OCI-LY7 (cell line): ENCODE measurements around the gene USP15. TPM values are rescaled to one million over a fixed set of nuclear protein-coding genes. Genes with fewer than 3 reads are reported as not detected.

ENCODE experiments used
- BruUV-seq: library from RNA; stranded (reverse); fragments of 400-500 nt; replicated peaks from 2 replicates; lab custom pipeline; 2021; lab: Mats Ljungman, UMichigan
- CTCF ChIA-PET: fragments of 300-600 bp; sonication (Branson Sonifier 250); formaldehyde crosslinking; loops from one replicate; lab custom pipeline; 2022; ENCODE audit warnings: antibody characterized with exemption; ENCODE audit not compliant: unreplicated experiment; lab: Charles Lee
- POLR2A ChIA-PET: fragments of 300-600 bp; sonication (Branson Sonifier 250); formaldehyde crosslinking; loops from one replicate; lab custom pipeline; 2022; ENCODE audit warnings: antibody characterized with exemption; lab: Charles Lee
- DNase-seq: peaks from one replicate; pipeline ENCODE4 v3.0.0-alpha.2; 2015; ENCODE audit warnings: low spot score
- H2AFZ ChIP-seq: fragments of 200-600 bp; sonication (generic), shearing (Covaris generic); 2 replicates; pipeline ENCODE4 v1.6.1; 2014; ENCODE audit warnings: mild to moderate bottlenecking, antibody characterized with exemption, low read length, moderate library complexity
- H3K27ac ChIP-seq: fragments of 200-600 bp; sonication (generic); 2 replicates; pipeline ENCODE4 v1.5.1; 2014; ENCODE audit warnings: mixed run types, low read depth, mild to moderate bottlenecking, moderate library complexity, low read length, inconsistent platforms; ENCODE audit not compliant: poor library complexity, severe bottlenecking
- H3K36me3 ChIP-seq: fragments of 200-600 bp; sonication (generic); 2 replicates; pipeline ENCODE4 v1.6.1; 2014; ENCODE audit warnings: mild to moderate bottlenecking, antibody characterized with exemption, low read length, moderate library complexity, mixed read lengths; ENCODE audit not compliant: insufficient read depth
- H3K4me1 ChIP-seq: fragments of 200-600 bp; sonication (generic); 2 replicates; pipeline ENCODE4 v1.5.1; 2014; ENCODE audit warnings: mild to moderate bottlenecking, low read length; ENCODE audit not compliant: insufficient read depth, poor library complexity, severe bottlenecking
- H3K4me2 ChIP-seq: fragments of 200-600 bp; sonication (generic); 2 replicates; pipeline ENCODE4 v1.6.1; 2014; ENCODE audit warnings: mild to moderate bottlenecking, low read length
- H3K4me3 ChIP-seq: fragments of 200-600 bp; sonication (generic); 2 replicates; pipeline ENCODE4 v1.5.1; 2014; ENCODE audit warnings: mild to moderate bottlenecking, low read depth, low read length; ENCODE audit not compliant: poor library complexity, severe bottlenecking
- H3K79me2 ChIP-seq: fragments of 200-600 bp; sonication (generic); 2 replicates; pipeline ENCODE4 v1.6.1; 2016; ENCODE audit warnings: low read depth, mild to moderate bottlenecking, low read length, moderate library complexity, mixed read lengths; ENCODE audit not compliant: insufficient read depth
- H3K9me2 ChIP-seq: fragments of 200-600 bp; sonication (generic); 2 replicates; pipeline ENCODE4 v1.6.1; 2016; ENCODE audit warnings: mild to moderate bottlenecking, low read length, mixed read lengths; ENCODE audit not compliant: insufficient read depth
- H3K9me3 ChIP-seq: fragments of 200-600 bp; sonication (generic); 2 replicates; pipeline ENCODE4 v1.6.1; 2014; ENCODE audit warnings: mild to moderate bottlenecking, mixed run types, low read length, mixed read lengths
- H4K20me1 ChIP-seq: fragments of 200-600 bp; sonication (generic); 2 replicates; pipeline ENCODE4 v1.6.1; 2014; ENCODE audit warnings: mild to moderate bottlenecking, antibody characterized with exemption, low read length, moderate library complexity, mixed read lengths; ENCODE audit not compliant: insufficient read depth
- CTCF ChIP-seq: fragments of 200-600 bp; sonication (generic); conservative IDR thresholded peaks from 2 replicates; pipeline ENCODE4 v1.5.1; 2014; ENCODE audit warnings: mild to moderate bottlenecking, antibody characterized with exemption, low read length, moderate library complexity, mixed read lengths
- EZH2phosphoT487 ChIP-seq: fragments of 200-600 bp; sonication (generic); IDR thresholded peaks from 2 replicates; pipeline ENCODE4 v1.6.1; 2018; ENCODE audit warnings: low read depth, borderline replicate concordance, mild to moderate bottlenecking, mixed run types, antibody characterized with exemption, low read length, moderate library complexity, mixed read lengths
- intact Hi-C: fragments of 100-400 bp; cut with micrococcal nuclease; formaldehyde crosslinking; loops from one replicate; pipeline ENCODE4 v1.10.0; 2022; ENCODE audit not compliant: unreplicated experiment
- total RNA-seq, 2 experiments: library from RNA; depleted of rRNA in 1 of 2; stranded (reverse); fragments of >200 nt in 1 of 2; shearing (Covaris generic) in 1 of 2; gene quantifications; 2 replicates each; pipeline ENCODE4 v1.2.3, GENCODE V29; 2014 to 2022

The USP15 gene
- total RNA-seq, 2 experiments from 2014 or later: 43.3 to 62.8 TPM

- H3K36me3 ChIP-seq: peaks cover 64% of the 10 kb centered on the region
- no peaks in the 10 kb centered on the region for H3K4me1 ChIP-seq
- no peaks in the 10 kb centered on the region for H3K9me2 ChIP-seq
- POLR2A ChIA-PET: interaction anchor here (1.0 to 1.7 kb wide), 3 partner anchors 7 to 42 kb away, joined by 3 to 5 read pairs (median 3); no protein-coding TSS in a partner anchor
- no peak overlapping the region for H2AFZ ChIP-seq
- H3K9me3 ChIP-seq: peaks cover 12% of the 10 kb centered on the region; the same call in 1 of the 2 replicates
- no peak for TF ChIP-seq EZH2phosphoT487
- TF ChIP-seq CTCF: no peak
- intact Hi-C loops: no loop called here
- DNase-seq: no peak
- H3K79me2 ChIP-seq: peaks cover 9% of the 10 kb centered on the region; the same call in 1 of the 2 replicates
- CTCF ChIA-PET: no interaction called here
- no peaks in the 10 kb centered on the region for H4K20me1 ChIP-seq
- H3K4me3 ChIP-seq: no peak overlapping the region
- BruUV-seq: no TSS peak
- H3K4me2 ChIP-seq: no peak overlapping the region
- H3K27ac ChIP-seq: no peak overlapping the region
Measured at GRCh38 chr12:62306569-62307530, 46.6 kb downstream of the USP15 start.

GRCh38 chr12:62308201-62308600 lies 48.0 kb downstream of the USP15 start:
- peaks cover 6% of the 10 kb centered on the region; the same call in 1 of the 2 replicates for H3K79me2 ChIP-seq
- H3K9me2 ChIP-seq: no peaks in the 10 kb centered on the region
- peaks cover 52% of the 10 kb centered on the region for H3K36me3 ChIP-seq
- no peak overlapping the region for H3K4me2 ChIP-seq
- H3K27ac ChIP-seq: no peak overlapping the region
- H4K20me1 ChIP-seq: no peaks in the 10 kb centered on the region
- H2AFZ ChIP-seq: no peak overlapping the region
- no peak overlapping the region for H3K4me3 ChIP-seq
- H3K4me1 ChIP-seq: no peaks in the 10 kb centered on the region
- no TSS peak for BruUV-seq
- H3K9me3 ChIP-seq: peaks cover 12% of the 10 kb centered on the region; the same call in 1 of the 2 replicates
- DNase-seq: no peak
- TF ChIP-seq EZH2phosphoT487: no peak
- TF ChIP-seq CTCF: no peak
- CTCF ChIA-PET: no interaction called here
- intact Hi-C loops: no loop called here
- POLR2A ChIA-PET: interaction anchor here (0.9 kb wide), 1 partner anchor 9 kb away, joined by 3 read pairs; no protein-coding TSS in a partner anchor
